GM18870 (cell line): ENCODE results near the gene EXOC4.
"Not testable (repeated sequence)": the region's sequence is repeated elsewhere in the genome, so short reads cannot be mapped to it uniquely, and the experiment has no call there.

Experiments used
- ATAC-seq: cut with Tn5 transposase; IDR thresholded peaks from one replicate; pipeline ENCODE4 v1.9.1; 2021; ENCODE audit warnings: moderate library complexity; ENCODE audit not compliant: unreplicated experiment

The EXOC4 gene

DNA sequence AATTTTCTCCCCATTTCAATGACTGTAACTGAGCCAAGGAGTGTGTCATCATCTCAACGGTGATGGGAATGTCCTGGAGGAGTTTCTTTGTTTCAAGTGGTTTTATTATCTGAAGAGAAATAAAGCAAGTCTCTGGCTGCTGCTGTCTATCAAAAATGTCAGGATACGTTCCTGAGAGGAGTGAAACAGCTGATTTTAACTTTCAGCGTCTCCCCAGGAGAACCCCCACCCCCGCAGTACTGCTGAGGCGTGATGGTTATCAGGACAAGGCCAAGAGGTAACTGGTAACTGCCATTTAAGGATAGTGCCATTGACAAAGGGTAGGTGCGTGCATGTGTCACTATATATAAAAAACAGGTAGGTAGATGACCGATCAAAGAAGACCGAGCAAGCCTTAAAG, 803.9 kb downstream of the EXOC4 start:
- no peak for ATAC-seq

DNA sequence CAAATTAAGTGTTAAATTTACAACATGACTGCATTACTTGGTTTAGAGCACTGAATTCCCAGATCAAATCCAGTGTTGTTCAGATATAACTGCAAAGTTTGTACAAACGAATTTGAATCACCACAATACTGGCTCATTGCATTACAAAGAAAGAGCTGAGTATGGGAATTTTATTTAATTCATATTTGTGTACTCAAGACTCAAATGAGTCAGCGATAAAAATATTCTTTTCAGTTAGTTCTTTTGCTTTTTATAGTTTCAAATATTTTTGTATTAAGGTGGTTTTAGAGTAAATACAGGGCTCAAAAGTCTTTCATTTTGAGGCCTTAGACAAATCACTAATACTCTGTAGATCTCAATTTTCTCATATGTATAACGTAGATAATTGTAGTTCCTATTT, 805.6 kb downstream of the EXOC4 start:
- no peak for ATAC-seq

DNA sequence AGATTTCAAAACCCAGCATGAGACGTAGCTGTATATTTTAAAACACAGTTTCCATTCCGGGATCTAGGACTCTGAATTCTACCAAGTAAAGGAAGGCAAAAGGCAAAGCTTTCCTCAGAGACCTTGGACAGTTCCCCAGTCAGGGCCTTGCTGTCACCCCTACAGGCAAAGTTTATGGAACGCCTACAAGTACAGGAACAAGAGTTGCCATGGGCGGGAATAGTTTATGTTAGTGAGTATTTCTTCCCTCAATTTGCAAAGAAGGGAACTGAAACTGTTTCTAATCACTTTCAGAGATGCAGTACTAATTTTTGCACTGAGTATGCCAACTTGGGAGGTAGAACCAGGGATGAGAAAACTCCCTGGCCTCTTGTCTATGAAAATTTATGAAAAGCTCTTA, 806.1 kb downstream of the EXOC4 start:
- no peak for ATAC-seq

DNA sequence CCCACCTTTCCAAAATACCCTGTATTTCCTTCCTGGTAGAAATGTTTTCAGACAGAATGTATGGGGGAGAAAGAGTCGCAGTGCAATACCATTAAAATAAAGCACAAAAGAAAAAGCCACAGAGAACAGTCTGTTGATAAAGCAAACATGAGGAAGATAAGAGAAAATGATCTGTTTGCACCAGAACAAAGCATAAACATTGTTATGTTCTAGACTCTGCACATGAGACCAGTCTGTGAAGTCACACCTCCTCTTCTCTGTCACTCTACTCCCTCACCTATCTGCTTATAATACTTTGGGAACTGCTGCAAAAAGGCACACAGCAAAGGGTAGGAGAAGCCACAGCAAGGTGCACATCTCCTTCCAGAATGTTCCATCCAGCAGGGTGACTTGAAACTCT, 807.0 kb downstream of the EXOC4 start:
- ATAC-seq: no peak

DNA sequence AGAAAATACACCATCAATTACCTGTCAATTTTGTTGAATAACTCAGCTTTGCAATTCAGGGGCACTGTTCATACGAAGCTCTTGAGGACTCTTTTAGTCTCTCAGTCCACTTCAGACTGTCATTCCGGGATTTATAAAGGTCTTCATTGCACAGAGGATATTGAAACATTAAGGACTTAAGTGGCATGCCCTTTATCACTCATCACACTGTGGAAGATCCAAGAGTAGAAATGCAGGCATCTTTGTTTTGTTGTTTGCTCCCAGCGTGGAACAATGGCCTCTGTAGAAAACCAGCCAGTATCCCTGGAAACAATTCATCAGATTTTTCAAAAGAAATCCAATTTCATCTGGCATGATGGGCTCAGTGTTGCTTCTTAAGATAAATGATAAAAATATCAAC, 808.0 kb downstream of the EXOC4 start:
- ATAC-seq: no peak

DNA sequence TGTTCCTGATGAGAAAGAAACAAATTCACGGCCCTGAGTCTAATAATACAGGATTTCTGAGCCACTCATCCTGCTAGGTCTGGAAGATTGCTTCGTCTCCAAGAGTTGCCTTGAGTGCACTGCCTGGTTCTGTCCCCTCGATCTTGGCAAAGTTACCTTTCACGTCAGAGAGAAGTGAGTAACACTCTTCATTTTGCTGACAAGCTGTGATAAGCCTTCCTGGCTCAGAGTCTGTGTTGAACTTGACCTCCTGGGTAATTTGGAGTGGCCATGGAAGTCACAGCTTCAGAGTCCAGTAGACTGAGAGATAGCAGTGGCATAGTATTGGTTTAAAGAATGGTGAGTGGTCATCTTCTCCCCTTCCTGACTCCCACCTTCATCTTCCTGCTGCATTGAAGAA, 809.6 kb downstream of the EXOC4 start:
- no peak for ATAC-seq

DNA sequence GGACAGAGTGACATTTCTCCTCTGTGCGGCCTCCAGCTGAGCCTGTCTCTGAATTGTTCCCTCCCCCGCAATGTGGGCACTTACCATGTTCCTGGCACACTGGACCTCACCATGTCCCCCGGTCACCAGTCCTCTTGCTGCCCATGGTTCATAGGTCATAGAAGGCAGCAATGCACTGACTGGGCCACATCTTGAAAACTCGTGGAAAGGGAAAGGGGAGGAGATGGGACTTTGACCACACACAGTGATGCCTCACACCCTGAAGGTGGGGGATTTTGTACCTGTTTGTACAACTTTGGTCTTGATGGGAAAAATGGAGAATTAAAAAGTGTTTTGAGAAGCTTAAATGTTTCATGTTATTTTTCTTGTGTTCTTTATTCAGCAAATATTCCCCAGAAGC, 812.5 kb downstream of the EXOC4 start:
- ATAC-seq: no peak

DNA sequence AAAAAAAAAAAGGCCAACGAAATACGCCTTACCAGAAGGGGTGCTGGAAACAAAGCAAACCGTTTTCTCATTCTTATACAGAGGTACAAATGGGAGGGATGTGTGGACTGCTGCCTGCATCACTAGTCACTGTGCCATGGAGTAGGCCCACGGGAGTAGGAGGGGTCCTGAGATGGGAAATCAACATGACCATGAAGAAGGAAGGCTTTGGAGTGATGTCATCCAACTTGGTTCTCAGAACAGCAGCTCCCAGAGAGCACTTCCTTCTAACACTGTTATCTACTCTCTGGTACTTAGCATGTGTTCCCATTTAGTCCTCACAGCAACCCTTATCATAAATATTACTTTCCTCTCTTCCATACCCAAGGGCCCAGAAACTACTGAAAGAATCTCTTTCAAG, 814.3 kb downstream of the EXOC4 start:
- ATAC-seq: no peak

DNA sequence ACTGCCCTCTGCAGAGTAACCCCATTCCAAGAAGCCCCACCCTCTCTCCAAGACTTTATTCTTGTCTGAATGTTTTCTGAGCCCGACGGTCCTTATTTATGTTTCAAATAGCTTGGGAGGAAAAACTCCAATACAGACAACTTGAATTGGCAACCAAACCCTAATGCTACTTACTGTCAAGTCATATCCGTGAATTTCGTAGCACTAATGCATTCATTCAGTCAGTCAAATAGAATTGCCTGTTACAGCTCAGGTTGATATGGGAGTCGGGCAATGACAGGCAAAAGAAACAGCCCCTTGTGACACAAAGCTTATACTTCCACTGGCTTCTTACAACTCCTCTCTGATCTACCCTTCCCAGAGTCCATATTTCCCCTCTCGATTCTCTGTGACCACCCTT, 815.8 kb downstream of the EXOC4 start:
- no peak for ATAC-seq

DNA sequence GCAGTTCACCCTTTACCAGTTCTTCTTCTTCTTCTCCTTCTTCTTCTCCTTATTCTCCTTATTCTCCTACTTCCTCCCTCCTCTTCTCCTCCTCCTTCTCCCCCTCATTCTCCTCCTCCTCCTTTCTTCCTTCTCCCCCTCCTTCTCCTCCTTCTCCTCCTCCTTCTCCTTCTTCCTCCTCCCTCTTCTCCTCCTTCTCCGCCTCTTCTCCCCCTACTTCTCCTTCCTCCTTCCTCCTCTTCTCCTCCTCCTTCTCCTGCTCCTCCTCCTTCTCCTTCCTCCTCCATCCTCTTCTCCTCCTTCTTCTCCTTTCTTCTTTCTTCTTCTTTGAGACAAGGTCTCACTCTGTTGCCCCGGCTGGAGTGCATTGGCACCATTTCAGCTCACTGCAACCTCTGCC, 816.3 kb downstream of the EXOC4 start:
- ATAC-seq: no peak

DNA sequence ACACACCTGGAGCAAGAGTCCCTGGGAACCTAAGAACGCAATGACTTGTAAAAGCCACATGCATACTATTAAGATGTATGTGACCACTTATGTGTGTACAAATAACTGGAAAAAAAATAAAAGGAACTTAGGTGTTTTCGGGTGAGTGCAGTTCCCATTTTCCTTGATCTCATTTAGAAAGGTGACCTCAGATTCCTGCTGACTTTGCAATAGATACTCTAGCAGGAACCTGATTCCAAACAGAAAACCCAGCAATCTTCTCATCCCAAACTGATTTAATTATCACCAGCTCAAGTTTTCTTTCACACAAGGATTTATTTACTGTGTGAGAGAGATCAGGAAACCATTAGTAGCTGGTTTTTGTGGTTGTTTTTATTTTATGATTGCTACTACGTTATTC, 817.8 kb downstream of the EXOC4 start:
- no peak for ATAC-seq

DNA sequence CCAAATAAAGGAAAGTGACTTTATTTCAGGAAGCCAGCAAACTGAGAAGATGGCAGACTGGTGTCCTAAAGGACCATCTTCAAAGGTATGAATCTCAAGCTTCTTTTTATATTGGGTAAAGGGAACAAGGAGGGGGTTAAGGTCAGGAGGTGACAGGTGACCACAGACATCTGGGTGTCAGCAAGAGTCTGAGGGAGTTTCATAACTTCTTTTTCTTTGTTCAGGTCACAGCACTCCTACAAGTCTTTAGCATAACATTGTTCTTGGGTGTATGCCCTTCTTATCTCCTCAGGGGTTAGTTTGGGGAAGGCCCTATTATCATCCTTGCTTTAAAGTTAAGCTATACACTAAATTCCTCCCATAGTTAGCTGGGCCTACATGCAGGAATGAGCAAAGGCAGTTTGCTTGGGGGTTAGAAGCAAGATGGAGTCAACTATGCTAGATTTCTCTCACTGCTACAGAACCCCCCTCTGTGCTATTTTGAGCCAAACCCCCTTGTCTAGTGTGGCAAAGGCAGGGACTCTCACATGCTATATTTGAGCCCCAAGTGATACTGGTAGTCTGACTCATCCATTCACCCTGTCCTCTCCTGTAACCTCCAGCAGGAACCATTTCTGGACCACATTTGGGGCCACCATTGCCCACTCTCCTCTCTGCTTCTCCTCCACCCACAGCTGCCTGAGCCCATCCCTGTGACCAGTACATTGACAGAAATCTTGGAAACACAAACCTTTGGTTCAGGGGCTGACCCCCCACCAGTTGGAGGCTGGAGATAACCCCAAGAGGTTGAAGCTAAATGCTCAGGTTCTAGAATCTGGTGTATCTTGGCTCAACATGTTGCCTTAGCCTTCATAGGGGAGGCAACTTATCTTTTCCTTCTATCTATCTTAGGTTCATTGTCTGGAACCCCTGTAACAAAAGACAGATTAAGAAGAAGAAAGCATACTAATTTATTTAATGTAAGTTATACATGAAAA, 818.8 kb downstream of the EXOC4 start:
- ATAC-seq: peak; percentile 87

DNA sequence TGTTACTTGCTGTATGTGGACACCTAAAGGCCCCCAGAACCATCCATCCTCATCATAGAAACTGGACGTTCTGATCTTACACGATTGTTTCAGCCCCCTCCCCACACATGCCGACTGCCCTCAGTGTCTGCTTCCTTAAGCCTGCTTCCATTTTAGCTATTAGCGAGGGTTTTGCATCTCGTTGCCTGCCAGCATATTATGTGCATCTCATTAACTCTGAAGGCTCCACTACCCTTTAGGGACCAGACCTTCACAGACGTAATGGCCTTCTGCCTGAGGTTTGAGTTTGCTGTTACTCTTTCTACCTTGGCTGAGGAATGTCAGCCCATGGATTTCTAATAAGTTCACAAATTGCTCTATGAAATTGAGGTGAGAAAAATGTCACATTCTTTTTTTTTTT, 820.4 kb downstream of the EXOC4 start:
- no peak for ATAC-seq

DNA sequence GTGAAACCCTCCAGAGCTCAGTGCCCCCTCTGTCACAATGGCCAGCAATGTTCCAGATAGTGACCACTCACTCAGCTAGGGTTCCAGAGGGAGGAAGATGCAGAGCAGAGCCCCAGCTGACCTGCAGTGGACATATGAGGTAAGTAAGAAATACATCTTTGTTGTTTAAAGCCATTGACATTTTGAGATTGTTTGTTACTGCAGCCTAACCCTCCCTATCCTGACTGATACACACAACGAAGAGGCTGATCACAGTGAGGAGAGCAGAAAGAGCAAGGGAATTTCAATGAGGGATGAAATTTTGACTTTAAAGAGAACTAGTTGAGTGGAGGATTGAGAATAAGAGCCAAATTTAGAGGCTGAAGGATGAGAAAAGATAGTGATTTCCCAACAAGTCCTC, 822.9 kb downstream of the EXOC4 start:
- no peak for ATAC-seq

DNA sequence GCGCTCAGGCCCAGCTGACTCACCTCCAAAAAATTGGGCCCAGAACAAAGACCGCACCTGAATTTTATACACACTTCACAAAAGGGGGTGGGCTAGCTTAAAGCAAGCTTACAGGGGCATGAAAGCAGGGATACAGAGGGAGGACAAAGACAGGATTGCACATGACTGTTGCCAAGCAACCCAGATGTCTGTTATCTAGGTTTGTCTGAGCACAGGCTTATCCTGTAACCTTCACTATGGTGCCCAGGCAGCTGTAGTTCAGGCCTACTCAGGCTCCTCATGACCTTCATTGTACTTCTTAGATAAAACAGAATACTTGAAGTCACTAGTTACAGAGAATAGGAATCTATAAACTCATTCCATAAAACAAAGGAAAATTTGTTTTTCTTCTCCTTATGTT, 824.7 kb downstream of the EXOC4 start:
- ATAC-seq: not testable (repeated sequence)

DNA sequence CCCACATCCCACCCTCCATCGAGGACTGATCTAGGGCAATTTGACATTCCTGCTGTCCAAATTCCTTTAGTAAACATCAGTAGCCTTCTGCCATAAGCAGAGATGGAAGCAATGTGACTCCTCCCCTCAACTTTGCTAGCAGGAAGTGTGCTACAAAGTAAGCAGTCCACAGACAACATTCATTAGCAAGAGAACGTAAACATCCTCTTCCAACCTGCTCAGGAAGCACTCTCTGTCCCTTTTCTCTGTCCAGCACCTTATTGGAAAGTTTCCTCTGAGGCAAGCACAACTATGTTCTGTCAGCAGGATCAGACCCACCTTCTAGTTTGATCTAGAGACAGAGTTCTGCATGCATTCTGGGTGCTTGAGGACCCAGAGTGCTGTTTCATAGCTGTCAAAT, 826.1 kb downstream of the EXOC4 start:
- ATAC-seq: no peak

DNA sequence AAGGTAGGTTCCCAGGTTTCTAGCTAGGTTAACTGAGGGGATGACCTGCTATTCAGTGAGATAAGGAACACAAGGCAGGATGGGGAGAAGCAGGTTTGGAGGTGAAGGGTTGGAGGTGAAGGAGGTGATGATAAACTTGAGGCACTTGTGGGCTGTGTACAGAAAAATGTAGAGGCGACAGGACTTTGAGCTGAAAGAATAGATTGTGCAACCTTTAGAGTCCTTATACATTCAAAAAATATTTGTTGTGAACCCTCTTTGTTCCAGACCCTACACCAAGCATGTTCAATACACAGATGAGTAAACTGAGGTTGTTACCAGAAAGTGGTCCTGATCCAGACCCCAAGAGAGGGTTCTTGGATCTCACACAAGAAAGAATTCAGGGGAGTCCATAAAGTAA, 828.8 kb downstream of the EXOC4 start:
- ATAC-seq: no peak

DNA sequence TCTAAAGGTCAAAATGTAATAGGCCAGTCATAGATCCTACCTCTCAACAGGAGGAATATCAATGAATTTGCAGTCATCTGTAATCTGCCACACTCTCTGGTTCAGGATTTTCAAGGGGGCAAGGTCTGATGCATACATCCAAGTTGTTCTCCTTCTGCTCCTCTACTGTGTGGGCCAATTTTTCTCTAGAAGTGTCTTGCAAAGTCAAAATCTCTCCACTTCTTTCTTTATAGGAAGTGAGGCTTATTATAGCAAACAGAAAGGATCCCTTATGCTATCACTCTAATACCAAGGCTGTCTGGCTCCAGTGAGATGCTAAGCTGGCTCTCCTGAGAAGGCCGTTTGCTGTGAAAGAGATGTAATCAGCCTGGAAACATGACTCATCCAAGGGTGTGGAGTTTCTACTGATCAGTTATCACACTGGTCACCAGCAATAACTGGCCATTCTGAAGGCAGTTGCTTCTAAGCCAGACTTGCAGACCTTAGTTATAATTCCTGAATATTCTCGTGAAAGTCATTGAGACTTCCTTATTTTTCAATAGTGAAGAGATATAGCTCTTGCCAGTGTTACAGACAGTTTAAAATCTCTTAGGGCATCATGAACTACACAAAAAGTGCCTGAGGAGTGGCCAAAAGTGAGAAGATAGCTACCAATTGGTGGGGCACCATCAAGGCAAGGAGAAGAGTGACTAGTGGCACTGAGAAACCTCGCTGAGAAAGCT, 831.0 kb downstream of the EXOC4 start:
- ATAC-seq: no peak

DNA sequence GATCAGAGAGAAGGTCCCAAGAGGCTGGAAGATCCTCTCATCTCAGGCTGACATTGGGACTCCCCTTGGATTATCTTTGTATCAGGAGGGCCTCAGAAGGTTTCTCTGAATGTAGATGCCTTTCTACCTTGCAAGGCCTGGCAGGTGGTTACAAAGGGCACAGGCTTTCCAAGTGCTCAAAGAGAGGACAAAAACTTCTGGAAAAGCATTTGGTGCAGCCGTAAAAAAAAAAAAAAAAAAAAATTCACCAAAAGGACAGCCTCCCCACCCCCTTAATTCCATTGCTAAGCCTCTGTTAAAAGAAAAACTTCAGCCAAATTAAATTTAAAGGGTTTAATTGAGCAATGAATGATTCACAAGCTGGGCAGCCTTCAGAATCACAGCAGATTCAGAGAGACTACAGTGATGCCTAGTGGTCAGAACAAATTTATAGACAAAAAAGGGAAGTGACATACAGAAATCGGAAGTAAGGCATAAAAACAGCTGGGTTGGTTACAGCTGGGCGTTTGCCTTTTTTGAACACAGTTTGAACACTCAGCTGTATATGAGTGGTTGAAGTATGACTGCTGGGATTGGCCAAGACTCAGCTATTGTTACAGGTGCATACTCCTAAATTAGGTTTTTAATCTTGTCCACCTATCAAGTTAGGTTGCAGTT, 831.7 kb downstream of the EXOC4 start:
- ATAC-seq: peak; percentile 61

DNA sequence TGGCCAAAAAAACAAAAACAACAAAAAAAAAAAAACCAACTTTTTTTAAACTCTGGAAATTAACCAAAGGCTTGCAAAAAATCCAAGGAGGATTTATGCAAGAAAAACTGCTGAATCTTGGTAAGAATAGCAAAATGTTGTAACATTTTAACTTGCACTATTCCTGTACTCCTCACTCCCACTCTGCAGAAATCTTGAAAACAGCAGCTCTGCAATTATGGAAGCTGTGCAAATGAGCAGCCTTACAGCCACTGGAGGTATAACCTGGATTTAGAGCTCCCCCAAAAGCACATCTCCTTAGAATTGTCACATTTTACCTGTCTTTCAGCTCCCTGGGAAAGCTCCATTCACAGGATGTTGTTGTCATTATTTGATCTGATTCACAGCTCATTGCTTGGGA, 832.4 kb downstream of the EXOC4 start:
- ATAC-seq: no peak

DNA sequence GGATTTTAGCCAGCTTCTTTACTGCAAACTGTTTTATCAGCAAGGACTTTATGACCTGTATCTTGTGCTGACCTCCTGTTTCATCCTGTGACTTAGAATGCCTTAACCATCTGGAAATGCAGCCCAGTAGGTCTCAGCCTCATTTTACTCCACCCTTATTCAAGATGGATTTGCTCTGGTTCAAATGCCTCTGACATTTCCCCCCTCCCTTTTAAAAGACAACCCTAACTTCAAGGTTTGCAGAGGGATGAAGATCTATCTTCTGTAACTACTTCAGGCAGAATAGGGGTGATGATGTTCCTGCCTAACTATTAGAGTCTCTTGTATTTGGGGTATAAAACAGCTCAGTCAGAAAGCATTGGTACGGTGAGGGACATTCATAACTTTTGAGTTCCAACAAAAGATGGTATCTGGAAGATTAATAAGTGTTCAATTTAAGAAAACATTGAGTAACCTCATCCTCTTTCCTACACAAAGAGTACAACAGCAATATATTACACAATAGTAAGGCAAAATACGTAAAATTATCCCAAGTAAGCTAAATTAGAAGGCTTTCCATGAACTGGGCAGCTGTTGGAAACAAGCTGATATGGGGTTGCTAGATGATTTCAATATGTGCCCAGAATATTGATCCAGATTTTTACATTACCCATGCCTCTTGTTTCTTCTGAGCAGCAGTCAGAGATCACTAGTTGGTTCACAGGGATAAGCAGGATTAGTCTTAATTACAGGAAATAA, 834.3 kb downstream of the EXOC4 start:
- no peak for ATAC-seq
